GM21423 (cell line): ENCODE results near the gene MECP2.
"Not testable (repeated sequence)": the region's sequence is repeated elsewhere in the genome, so short reads cannot be mapped to it uniquely, and the experiment has no call there.

Source experiments
- ATAC-seq: cut with Tn5 transposase; IDR thresholded peaks from one replicate; pipeline ENCODE4 v1.9.1; 2021; ENCODE audit warnings: mild to moderate bottlenecking, moderate library complexity; ENCODE audit not compliant: unreplicated experiment

The MECP2 gene

DNA sequence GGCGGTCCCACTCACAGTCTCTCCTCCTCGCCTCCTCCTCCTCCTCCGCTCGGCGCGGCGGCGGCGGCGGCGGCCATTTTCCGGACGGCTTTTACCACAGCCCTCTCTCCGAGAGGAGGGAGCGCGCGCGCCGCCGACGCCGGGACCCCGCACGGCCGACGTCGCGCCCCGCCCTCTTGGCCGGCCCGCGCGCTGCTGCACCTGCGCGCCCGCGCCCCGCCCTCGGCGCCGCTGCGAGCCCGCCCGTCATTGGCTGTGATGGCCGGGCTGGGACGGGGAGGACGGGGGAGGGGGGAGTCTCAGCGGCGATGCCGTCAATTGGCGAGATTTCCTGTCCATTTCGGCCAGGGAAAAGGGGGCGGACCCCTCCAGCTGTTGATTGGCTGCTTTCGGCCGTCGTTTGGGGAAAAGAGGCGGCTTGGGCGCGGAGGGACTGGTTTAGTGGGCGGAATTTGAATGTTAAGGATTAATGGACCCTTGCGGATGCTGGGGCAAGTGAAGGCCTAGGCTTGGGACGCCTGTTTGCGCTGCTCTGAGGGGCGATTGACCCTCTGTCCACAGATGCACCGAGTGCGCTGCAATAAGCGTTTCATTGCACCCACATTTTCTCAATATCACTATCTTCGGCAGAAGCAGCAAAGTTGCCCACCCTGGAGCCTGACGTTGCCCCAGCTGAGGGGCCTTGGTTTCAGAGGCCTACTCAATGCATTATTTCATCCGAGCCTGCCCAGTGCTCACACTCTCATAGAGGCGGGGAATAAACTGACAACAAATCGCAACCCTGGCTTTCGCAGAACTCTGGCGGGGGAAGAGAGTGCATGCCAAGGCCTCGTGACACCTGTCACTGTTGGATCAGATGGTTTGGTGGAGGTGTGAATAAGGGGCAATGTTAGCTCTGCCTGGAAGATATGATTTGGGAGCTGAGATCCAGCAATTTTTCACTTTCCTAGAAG, at the start of gene MECP2:
MECP2 (minus strand) TSS at position 129 of the 953 bp plus-strand sequence.
- ATAC-seq, result peak; percentile 88

DNA sequence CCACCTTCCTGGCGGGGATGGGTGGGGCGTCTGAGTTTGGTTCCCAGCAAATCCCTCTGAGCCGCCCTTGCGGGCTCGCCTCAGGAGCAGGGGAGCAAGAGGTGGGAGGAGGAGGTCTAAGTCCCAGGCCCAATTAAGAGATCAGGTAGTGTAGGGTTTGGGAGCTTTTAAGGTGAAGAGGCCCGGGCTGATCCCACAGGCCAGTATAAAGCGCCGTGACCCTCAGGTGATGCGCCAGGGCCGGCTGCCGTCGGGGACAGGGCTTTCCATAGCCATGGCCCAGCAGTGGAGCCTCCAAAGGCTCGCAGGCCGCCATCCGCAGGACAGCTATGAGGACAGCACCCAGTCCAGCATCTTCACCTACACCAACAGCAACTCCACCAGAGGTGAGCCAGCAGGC, 46.5 kb upstream of the MECP2 start, which contains the start of gene OPN1LW:
OPN1LW (plus strand) TSS at position 234 of the 400 bp plus-strand sequence; CDS start at position 275, 41 bp downstream.
- ATAC-seq, result not testable (repeated sequence)

GRCh38 chrX:154142950-154143745, 45.6 kb upstream of the MECP2 start:
- no peak for ATAC-seq

DNA sequence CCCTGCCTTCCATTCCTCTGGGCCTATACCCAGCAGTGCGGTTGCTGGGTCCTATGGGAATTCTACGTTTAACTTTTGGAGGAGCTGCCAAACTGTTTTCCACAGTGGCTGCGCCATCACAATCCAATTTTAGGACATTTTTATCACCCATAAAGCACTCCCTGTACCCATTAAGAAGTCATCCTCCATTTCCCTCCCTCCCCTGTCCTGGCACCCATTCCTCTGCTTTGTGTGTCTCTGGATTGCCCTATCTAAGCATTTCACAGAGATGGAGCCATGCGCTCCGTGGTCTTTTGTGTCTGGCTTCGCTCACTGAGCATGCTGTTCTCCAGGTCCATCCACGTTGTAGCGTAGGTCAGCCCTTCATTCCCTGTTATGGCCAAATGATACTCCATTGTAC, 44.9 kb upstream of the MECP2 start:
- no peak for ATAC-seq

- no peak for ATAC-seq
Measured at GRCh38 chrX:154140742-154141141, 43.2 kb upstream of the MECP2 start.

- ATAC-seq, result no peak
Measured at GRCh38 chrX:154140206-154140605, 42.7 kb upstream of the MECP2 start.

- ATAC-seq, result no peak
Measured at GRCh38 chrX:154138857-154139256, 41.3 kb upstream of the MECP2 start.

DNA sequence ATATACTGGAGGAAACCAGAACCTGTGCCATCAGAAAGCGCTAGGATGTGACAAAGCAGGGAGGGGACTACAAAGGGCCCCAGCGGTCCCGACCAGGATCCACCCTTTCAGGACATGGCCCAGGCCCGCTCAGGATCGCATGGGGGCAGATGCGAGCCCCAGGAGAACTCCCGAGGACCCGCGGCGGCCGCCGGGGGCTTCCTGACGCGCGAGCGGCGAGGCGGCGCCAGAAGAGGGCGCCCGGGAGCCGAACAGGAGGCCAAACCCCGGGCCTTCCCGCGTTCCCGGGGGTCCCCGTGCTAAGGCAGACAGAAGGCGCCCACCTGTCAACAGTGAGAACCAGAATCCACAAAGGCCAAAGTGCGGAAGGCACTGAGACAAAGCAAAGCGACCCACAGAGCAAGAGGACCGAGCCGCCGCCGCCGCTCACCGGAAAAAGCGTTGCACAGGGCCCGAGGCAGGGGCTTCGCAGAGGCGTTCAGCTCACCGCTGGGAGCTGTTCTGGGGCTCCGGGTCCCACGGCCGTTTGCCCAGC, 39.2 kb upstream of the MECP2 start:
- no peak for ATAC-seq

DNA sequence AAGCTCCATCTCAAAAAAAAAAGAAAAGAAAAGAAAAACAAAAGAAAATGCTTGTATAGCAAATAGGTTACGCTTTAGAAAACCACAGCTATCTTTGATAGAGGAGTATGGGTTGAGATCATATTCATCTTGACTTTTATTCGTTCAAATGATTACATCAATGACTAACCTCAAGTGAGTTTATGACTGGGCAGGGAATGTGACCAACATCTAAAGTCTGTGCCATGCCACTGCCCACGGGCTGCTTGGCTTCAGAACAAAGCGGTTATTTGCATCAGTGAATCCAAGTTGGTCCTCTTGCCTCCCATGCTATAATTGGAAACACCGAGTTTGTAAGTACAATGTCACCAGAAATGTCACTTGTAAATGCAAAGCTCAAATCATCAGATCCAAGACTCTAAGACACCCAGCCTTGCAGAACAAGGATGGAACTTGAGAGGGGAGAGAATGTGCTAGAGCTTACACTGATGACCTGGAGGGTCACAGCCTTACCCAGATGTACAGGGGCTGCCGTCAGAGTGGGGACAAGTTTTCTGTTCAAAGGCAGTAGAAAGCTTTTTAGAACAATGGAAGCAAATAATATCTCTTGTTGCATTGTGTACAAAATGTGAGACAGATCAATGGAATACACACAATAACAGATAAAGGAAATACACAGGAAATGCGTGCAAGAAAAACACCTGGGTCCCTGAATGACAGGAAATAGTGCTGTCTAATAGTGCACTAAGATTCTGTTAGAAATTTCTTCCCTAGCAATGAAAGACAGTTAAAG, 38.1 kb upstream of the MECP2 start:
- no peak for ATAC-seq

- ATAC-seq, result no peak
Measured at GRCh38 chrX:154132366-154132765, 34.8 kb upstream of the MECP2 start.

GRCh38 chrX:154131955-154132354, 34.4 kb upstream of the MECP2 start:
- no peak for ATAC-seq

DNA sequence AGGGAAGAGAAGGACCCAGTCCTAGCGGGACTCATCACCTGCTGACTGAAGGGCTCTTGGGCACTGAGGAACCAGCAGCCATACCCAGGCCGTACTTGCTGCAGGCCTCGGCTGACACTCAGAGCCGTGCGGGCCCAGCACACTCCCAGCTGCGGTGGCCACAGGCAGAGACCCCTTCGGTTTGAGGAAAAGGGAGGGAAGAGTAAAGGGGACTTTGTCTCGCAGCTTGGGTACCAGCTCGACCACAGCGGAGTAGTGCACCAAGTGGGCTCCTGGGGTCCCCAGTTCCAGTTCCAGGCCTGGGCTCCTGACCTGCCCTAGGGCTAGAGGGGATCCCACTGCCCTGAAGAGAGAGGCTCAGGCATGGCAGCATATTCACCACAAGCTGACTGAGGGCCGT, 28.6 kb upstream of the MECP2 start:
- no peak for ATAC-seq

DNA sequence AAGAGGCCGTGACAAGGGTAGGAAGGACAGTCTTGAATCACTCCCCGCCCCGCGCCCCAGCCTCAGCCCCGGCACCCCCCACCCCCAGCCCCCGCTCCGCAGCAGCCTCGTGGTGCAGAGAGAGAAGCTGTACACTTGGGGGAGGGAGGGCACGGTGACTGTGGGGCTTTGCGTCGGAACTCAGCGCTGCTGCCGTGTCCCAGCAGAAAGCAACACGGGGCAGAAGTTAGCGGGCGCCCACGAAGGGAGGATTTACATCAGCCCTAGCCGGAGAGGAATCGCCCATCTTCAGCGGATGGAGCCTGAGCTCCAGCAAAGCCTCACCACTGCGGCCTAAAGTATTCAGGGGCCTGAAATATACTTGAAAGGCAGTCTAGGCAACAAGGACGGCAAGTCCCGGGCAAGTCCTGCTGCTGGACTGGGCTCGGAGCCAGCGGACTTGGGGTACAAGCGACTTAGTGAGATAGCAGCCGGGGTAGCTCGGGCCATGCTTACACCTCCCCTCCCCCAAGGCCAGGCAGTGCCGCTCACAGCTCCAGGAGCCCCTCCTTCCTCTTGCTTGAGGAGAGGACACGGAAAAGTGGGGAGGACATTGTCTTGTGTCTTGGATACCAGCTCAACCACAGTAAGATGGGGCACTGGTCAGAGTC, 28.0 kb upstream of the MECP2 start:
- no peak for ATAC-seq

- no peak for ATAC-seq
Measured at GRCh38 chrX:154123241-154124219, 26.0 kb upstream of the MECP2 start.

GRCh38 chrX:154121961-154122360, 24.4 kb upstream of the MECP2 start:
- no peak for ATAC-seq

GRCh38 chrX:154121207-154121606, 23.7 kb upstream of the MECP2 start:
- no peak for ATAC-seq

- ATAC-seq, result no peak
Measured at GRCh38 chrX:154120567-154120966, 23.1 kb upstream of the MECP2 start.

DNA sequence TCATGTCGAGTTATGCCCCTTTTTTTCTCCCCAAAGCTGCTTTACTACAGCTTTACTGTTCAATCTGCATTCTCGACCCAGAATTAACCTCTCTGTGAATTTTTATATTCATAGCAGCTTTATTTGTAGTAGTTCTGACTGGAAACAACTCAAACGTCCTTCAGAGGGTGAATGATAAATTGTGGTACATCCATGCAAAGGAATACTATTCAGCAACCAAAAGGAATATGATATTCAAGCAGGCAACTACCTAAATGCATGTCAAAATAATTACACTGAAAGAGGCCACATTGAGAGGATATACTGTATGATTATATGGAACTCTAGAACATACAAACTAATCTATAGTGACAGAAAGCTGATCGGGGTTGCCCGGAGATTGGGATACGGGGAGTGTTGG, 20.0 kb upstream of the MECP2 start:
- no peak for ATAC-seq
